ENCODE measurements around the gene SSNA1. TPM values are rescaled to one million over a fixed set of nuclear protein-coding genes. Genes with fewer than 3 reads are reported as not detected.

The SSNA1 gene
- total RNA-seq, 1 experiment from 2014 or later: 62.3 TPM

GRCh38 chr9:137217276-137218211 is 29.1 kb downstream of the SSNA1 start:
- peaks cover 27% of the 10 kb centered on the region for H3K36me3 Mint-ChIP-seq (ENCODE audit: insufficient read depth, unreplicated experiment)
- Histone ChIP-seq H3K36me3 (ENCODE audit: control insufficient read depth, insufficient read depth, low read length) (no peaks in the 10 kb centered on the region), H3K27me3 (replicated peaks; ENCODE audit: control insufficient read depth, insufficient read depth, low read length) (no peaks in the 10 kb centered on the region), H3K9me3 (no peaks in the 10 kb centered on the region), H3K4me3 (ENCODE audit: low read depth, low read length) (peak overlapping the region; percentile 23), H3K4me1 (peaks cover 25% of the 10 kb centered on the region)
- TSS peak; percentile 8 for BruUV-seq (replicated peaks)
- DNase-seq: peak; percentile 83 to 88
- CTCF ChIA-PET: no interaction called here
- H3K9me3 Mint-ChIP-seq (ENCODE audit: unreplicated experiment): no peaks in the 10 kb centered on the region
- peaks cover 6% of the 10 kb centered on the region for H3K4me1 Mint-ChIP-seq (ENCODE audit: low read depth, unreplicated experiment)
- H3K27me3 Mint-ChIP-seq (ENCODE audit: insufficient read depth, unreplicated experiment): no peaks in the 10 kb centered on the region
- peak overlapping the region; percentile 66 for H3K4me3 Mint-ChIP-seq (ENCODE audit: unreplicated experiment)
- peak overlapping the region; percentile 71 for H3K27ac Mint-ChIP-seq (ENCODE audit: unreplicated experiment)
- no peak for TF ChIP-seq CTCF (IDR thresholded peaks at IDR 0.05; ENCODE audit: insufficient read depth in 1 of 2, low read depth in 1 of 2, low read length in 1 of 2, severe bottlenecking in 1 of 2, unreplicated experiment in 1 of 2)
- POLR2A ChIA-PET: interaction anchor here (0.6 to 0.8 kb wide), 2 partner anchors 12 to 23 kb away, joined by 3 read pairs; partner anchors contain the start of genes NDOR1, TMEM203 and TUBB4B
- intact Hi-C loops (cut with micrococcal nuclease; ENCODE audit: unreplicated experiment): no loop called here

DNA sequence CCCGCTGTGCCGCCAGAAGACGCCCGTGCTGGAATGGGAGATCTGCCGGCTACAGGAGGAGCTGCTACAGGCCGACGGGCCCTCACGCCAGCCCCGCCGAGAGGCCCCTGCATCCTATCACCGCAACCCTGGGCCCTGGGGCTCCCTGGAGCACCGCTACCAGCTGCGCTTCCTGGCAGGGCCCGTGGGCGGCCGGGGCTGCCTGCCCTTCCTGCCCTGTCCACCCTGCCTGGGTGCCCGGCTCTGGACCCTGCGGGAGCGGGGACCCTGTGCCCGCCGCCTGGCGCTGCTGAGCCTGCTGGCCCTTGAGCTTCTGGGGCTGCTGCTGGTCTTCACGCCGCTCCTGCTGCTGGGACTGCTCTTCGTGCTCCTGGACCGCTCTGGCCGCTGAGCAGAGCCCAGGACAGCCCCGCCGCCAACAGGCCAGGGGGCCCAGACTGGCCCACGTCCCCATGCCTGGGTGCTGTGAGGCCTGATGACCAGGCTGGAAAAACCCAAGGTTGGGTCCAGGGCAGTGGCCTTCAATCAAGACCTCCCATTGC is 29.8 kb downstream of the SSNA1 start:
- POLR2A ChIA-PET: interaction anchor here (0.5 to 0.6 kb wide), 2 partner anchors 13 to 28 kb away, joined by 3 to 5 read pairs; partner anchors contain the start of genes NDOR1 and TMEM203

More for the DNA sequence above, 29.8 kb downstream of the SSNA1 start:
- H3K9me3 ChIP-seq: no peaks in the 10 kb centered on the region
- intact Hi-C loops (cut with micrococcal nuclease; ENCODE audit: unreplicated experiment): no loop called here
- peaks cover 25% of the 10 kb centered on the region for H3K4me1 ChIP-seq
- Mint-ChIP-seq H3K4me3 (ENCODE audit: unreplicated experiment) (peak overlapping the region; percentile 31), H3K9me3 (ENCODE audit: unreplicated experiment) (no peaks in the 10 kb centered on the region), H3K27ac (ENCODE audit: unreplicated experiment) (no peak overlapping the region), H3K4me1 (ENCODE audit: low read depth, unreplicated experiment) (peaks cover 6% of the 10 kb centered on the region), H3K36me3 (ENCODE audit: insufficient read depth, unreplicated experiment) (peaks cover 33% of the 10 kb centered on the region), H3K27me3 (ENCODE audit: insufficient read depth, unreplicated experiment) (no peaks in the 10 kb centered on the region)
- BruUV-seq (replicated peaks): no TSS peak
- CTCF ChIA-PET: interaction anchor here (0.8 kb wide), 2 partner anchors 18 to 189 kb away, joined by 3 to 8 read pairs; no protein-coding TSS in a partner anchor
- H3K36me3 ChIP-seq (ENCODE audit: control insufficient read depth, insufficient read depth, low read length): no peaks in the 10 kb centered on the region
- H3K27me3 ChIP-seq (replicated peaks; ENCODE audit: control insufficient read depth, insufficient read depth, low read length): no peaks in the 10 kb centered on the region
- TF ChIP-seq CTCF (IDR thresholded peaks at IDR 0.05; ENCODE audit: insufficient read depth in 1 of 2, low read depth in 1 of 2, low read length in 1 of 2, severe bottlenecking in 1 of 2, unreplicated experiment in 1 of 2): no peak
- H3K4me3 ChIP-seq (ENCODE audit: low read depth, low read length): no peak overlapping the region
- DNase-seq: no peak

All from Caco-2 (cell line).